Endothelial cell of umbilical vein (primary cell): Measurements from ENCODE around the gene MAPKAP1. TPM values are rescaled to one million over a fixed set of nuclear protein-coding genes. Genes with fewer than 3 reads are reported as not detected.

Experiments
- BruUV-seq: library from RNA; stranded (reverse); fragments of 400-500 nt; replicated peaks from 2 replicates; lab custom pipeline; 2021; lab: Mats Ljungman, UMichigan
- CTCF ChIA-PET: fragments of 300-600, 350-600 bp; sonication (Branson Sonifier 250); formaldehyde crosslinking; loops from one replicate; lab custom pipeline; 2021; ENCODE audit warnings: antibody characterized with exemption, inconsistent platforms; lab: Charles Lee
- POLR2A ChIA-PET: fragments of 300-600, 350-600 bp; sonication (Branson Sonifier 250); formaldehyde crosslinking; loops from one replicate; lab custom pipeline; 2021; ENCODE audit warnings: antibody characterized with exemption, inconsistent platforms; lab: Charles Lee
- DNase-seq: peaks from one replicate; pipeline ENCODE4 v3.0.0-alpha.2; 2011; ENCODE audit warnings: low read depth, low spot score
- FAIRE-seq: peaks from 2 replicates; lab custom pipeline; 2011; peaks lifted over from hg19 to GRCh38; lab: Jason Lieb, UNC
- H2AFZ ChIP-seq: 2 replicates; pipeline ENCODE4 v1.6.0; 2012; ENCODE audit warnings: low read depth, low read length, control low read depth, inconsistent platforms
- H3K27ac ChIP-seq: 2 replicates; pipeline ENCODE4 v1.5.1; 2011; ENCODE audit warnings: low read depth, mild to moderate bottlenecking, control low read depth, low read length, moderate library complexity; ENCODE audit not compliant: insufficient read depth
- H3K27me3 ChIP-seq, 2 experiments: 2 replicates each; pipeline versions ENCODE4 v1.6.0 to v1.6.1; 2011; ENCODE audit warnings: low read length in 2 of 2, mixed read lengths in 1 of 2; ENCODE audit not compliant: control insufficient read depth in 2 of 2, insufficient read depth in 2 of 2
- H3K36me3 ChIP-seq, 2 experiments: 2 replicates in 1 of 2; 3 replicates in 1 of 2; pipeline ENCODE4 v1.5.1; 2011; ENCODE audit warnings: low read length in 2 of 2, mild to moderate bottlenecking in 1 of 2, moderate library complexity in 1 of 2; ENCODE audit not compliant: control insufficient read depth in 2 of 2, insufficient read depth in 2 of 2; ENCODE audit errors: extremely low read depth in 1 of 2
- H3K4me1 ChIP-seq: 3 replicates; pipeline ENCODE4 v1.5.1; 2011; ENCODE audit warnings: mild to moderate bottlenecking, low read length; ENCODE audit not compliant: control insufficient read depth, insufficient read depth; ENCODE audit errors: extremely low read depth
- H3K4me2 ChIP-seq: 2 replicates; pipeline ENCODE4 v1.6.1; 2011; ENCODE audit warnings: low read length, control low read depth, mixed read lengths; ENCODE audit not compliant: insufficient read depth
- H3K4me3 ChIP-seq, 3 experiments: fragments of 200-600 bp in 1 of 3; sonication (generic), shearing (Covaris generic) in 1 of 3; replicated peaks in 1 of 3; 2 replicates each; pipeline ENCODE4 v1.5.1; 2011 to 2016; ENCODE audit warnings: control low read depth in 3 of 3, low read length in 3 of 3, mild to moderate bottlenecking in 2 of 3, inconsistent platforms in 1 of 3, low read depth in 1 of 3, moderate library complexity in 1 of 3; ENCODE audit not compliant: insufficient read depth in 1 of 3
- H3K79me2 ChIP-seq: 2 replicates; pipeline ENCODE4 v1.6.0; 2012; ENCODE audit warnings: low read length, inconsistent platforms; ENCODE audit not compliant: control insufficient read depth, insufficient read depth
- H3K9ac ChIP-seq: replicated peaks from 2 replicates; pipeline ENCODE3; 2011; ENCODE audit warnings: low read length, control low read depth; ENCODE audit not compliant: insufficient read depth; ENCODE audit errors: extremely low read depth
- H3K9me1 ChIP-seq: replicated peaks from 3 replicates; pipeline ENCODE4 v1.6.0; 2011; ENCODE audit warnings: mild to moderate bottlenecking, low read length; ENCODE audit not compliant: control insufficient read depth, insufficient read depth; ENCODE audit errors: extremely low read depth
- H3K9me3 ChIP-seq: replicated peaks from 2 replicates; pipeline ENCODE4 v1.5.1; 2012; ENCODE audit warnings: low read length, inconsistent platforms; ENCODE audit not compliant: control insufficient read depth, insufficient read depth
- H4K20me1 ChIP-seq: replicated peaks from 2 replicates; pipeline ENCODE3; 2011; ENCODE audit warnings: mild to moderate bottlenecking, low read length; ENCODE audit not compliant: control insufficient read depth, insufficient read depth; ENCODE audit errors: extremely low read depth
- CTCF ChIP-seq, 2 donors: IDR thresholded peaks; 1 replicate in 1 of 2; 2 replicates in 1 of 2; pipeline ENCODE4 v1.5.1; 2011; ENCODE audit warnings: low read length in 2 of 2, mild to moderate bottlenecking in 2 of 2, moderate library complexity in 2 of 2, control low read depth in 1 of 2, inconsistent platforms in 1 of 2, low read depth in 1 of 2; ENCODE audit not compliant: insufficient read depth in 1 of 2; ENCODE audit errors: extremely low read depth in 1 of 2
- EZH2 ChIP-seq: IDR thresholded peaks from 2 replicates; pipeline ENCODE4 v1.6.1; 2012; ENCODE audit warnings: borderline replicate concordance, low read depth, mild to moderate bottlenecking, moderate library complexity, low read length, inconsistent platforms; ENCODE audit not compliant: severe bottlenecking
- FOS ChIP-seq: IDR thresholded peaks from 2 replicates; pipeline ENCODE4 v1.6.1; 2011; ENCODE audit warnings: mild to moderate bottlenecking, low read length, moderate library complexity, borderline replicate concordance; ENCODE audit not compliant: insufficient read depth
- MYC ChIP-seq: IDR thresholded peaks from one replicate; pipeline ENCODE4 v1.6.1; 2011; ENCODE audit warnings: mild to moderate bottlenecking, low read depth, low read length
- POLR2A ChIP-seq: IDR thresholded peaks from 2 replicates; pipeline ENCODE4 v1.6.1; 2012; ENCODE audit warnings: low read depth, mild to moderate bottlenecking, control low read depth, low read length
- POLR2AphosphoS5 ChIP-seq: IDR thresholded peaks from 2 replicates; pipeline ENCODE4 v1.6.1; 2012; ENCODE audit warnings: low read depth, mild to moderate bottlenecking, control low read depth, low read length, moderate library complexity; ENCODE audit not compliant: insufficient read depth
- dilution Hi-C: fragments of 300-500 bp; cut with MboI; formaldehyde crosslinking; loops from one replicate; pipeline ENCODE4 v1.15.0; 2019; ENCODE audit warnings: low sequenced_read_pairs; ENCODE audit not compliant: extremely low pct_ligation_motif_present
- intact Hi-C: fragments of 100-400 bp; cut with micrococcal nuclease; formaldehyde crosslinking; loops from one replicate; pipeline ENCODE4 v1.10.0; 2022
- polyA plus RNA-seq, 4 experiments: library from polyadenylated mRNA; depleted of rRNA in 3 of 4; stranded (reverse) in 3 of 4; unstranded in 1 of 4; fragments of >200 nt; gene quantifications; 2 replicates each; pipeline versions ENCODE4 v1.2.1 to v1.2.3, GENCODE V29; 2011 to 2012; ENCODE audit warnings: missing spikeins in 1 of 4
- total RNA-seq: library from RNA; stranded (reverse); gene quantifications from 2 replicates; pipeline ENCODE4 v1.2.3, GENCODE V29; 2021

Gene MAPKAP1
- total and polyA plus RNA-seq, 2 donors (not counting 3 experiments of a cell fraction or from before 2014, with no cell fraction given) = 61.9 to 99.1 TPM

- FAIRE-seq = no peak
- H4K20me1 ChIP-seq = no peaks in the 10 kb centered on the region
- H2AFZ ChIP-seq = no peak overlapping the region
- no peak overlapping the region for H3K4me3 ChIP-seq
- no peak overlapping the region for H3K27ac ChIP-seq
- H3K4me1 ChIP-seq = peaks cover 25% of the 10 kb centered on the region
- ChIA-PET CTCF (no interaction called here), POLR2A (no interaction called here)
- intact Hi-C loops = loop anchor here (10.0 kb wide), 1 partner anchor 46 kb away; no protein-coding TSS in a partner anchor
- TF ChIP-seq EZH2 (no peak), FOS (no peak), CTCF (IDR thresholded peaks at IDR 0.05; ENCODE audit: extremely low read depth in 1 of 2, insufficient read depth in 1 of 2, low read depth in 1 of 2, low read length in 2 of 2) (no peak), POLR2A (no peak), MYC (no peak), POLR2AphosphoS5 (no peak)
- dilution Hi-C loops = no loop called here
- H3K9me3 ChIP-seq = no peaks in the 10 kb centered on the region
- BruUV-seq = no TSS peak
- H3K36me3 ChIP-seq = no peaks in the 10 kb centered on the region
- DNase-seq = no peak
- no peaks in the 10 kb centered on the region for H3K27me3 ChIP-seq
- peaks cover 46% of the 10 kb centered on the region for H3K79me2 ChIP-seq
- no peaks in the 10 kb centered on the region for H3K9me1 ChIP-seq
- H3K9ac ChIP-seq = no peak overlapping the region
- no peak overlapping the region for H3K4me2 ChIP-seq
Observed at GRCh38 chr9:125611121-125611765, 95.8 kb downstream of the MAPKAP1 start.
